Astrocyte (in vitro differentiated cells and primary cell): ENCODE measurements around the gene PTGFR.

Source experiments
- EZH2 ChIP-seq: IDR thresholded peaks from 2 replicates; pipeline ENCODE4 v1.6.1; 2012; ENCODE audit warnings: mild to moderate bottlenecking, low read length, inconsistent platforms; ENCODE audit not compliant: insufficient read depth
- TF ChIP-seq, protein P1 (sequence below): IDR thresholded peaks from 2 replicates; pipeline ENCODE4 v1.5.1; 2011; ENCODE audit warnings: low read depth, mild to moderate bottlenecking, inconsistent platforms, low read length, moderate library complexity; ENCODE audit not compliant: insufficient read depth

DNA sequence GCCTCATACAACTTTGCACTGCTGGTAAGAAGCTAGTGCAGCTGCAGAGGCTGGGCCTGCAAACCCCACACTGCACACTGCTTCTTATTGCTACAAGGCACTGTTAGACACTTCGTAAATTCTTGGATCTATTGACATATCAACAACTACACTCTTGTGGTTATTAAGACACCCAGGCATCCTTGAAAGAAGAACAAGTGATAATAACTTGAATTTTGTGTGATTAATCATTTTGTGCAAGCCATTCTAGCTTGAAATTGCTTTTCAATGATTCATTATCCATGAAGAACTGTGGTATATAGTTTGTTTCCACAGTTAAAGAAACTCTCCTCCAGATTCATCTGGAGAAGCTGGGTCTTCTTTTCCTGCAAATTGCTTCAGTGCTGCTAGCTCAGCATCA lies 95.8 kb downstream of the PTGFR start:
- TF ChIP-seq, protein P1, sequence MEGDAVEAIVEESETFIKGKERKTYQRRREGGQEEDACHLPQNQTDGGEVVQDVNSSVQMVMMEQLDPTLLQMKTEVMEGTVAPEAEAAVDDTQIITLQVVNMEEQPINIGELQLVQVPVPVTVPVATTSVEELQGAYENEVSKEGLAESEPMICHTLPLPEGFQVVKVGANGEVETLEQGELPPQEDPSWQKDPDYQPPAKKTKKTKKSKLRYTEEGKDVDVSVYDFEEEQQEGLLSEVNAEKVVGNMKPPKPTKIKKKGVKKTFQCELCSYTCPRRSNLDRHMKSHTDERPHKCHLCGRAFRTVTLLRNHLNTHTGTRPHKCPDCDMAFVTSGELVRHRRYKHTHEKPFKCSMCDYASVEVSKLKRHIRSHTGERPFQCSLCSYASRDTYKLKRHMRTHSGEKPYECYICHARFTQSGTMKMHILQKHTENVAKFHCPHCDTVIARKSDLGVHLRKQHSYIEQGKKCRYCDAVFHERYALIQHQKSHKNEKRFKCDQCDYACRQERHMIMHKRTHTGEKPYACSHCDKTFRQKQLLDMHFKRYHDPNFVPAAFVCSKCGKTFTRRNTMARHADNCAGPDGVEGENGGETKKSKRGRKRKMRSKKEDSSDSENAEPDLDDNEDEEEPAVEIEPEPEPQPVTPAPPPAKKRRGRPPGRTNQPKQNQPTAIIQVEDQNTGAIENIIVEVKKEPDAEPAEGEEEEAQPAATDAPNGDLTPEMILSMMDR, result no peak
- no peak for TF ChIP-seq EZH2
